Bronchial epithelial cell (primary cell): ENCODE results near the gene ADGRF4. TPM values are rescaled to one million over a fixed set of nuclear protein-coding genes. Genes with fewer than 3 reads are reported as not detected.

ENCODE experiments used
- DNase-seq: peaks from one replicate; pipeline ENCODE4 v3.0.0-alpha.2; 2010; ENCODE audit warnings: low read depth
- FAIRE-seq: peaks from 2 replicates; lab custom pipeline; 2011; peaks lifted over from hg19 to GRCh38; lab: Jason Lieb, UNC
- H3K27me3 ChIP-seq: 2 replicates; pipeline ENCODE4 v1.5.1; 2011; ENCODE audit warnings: low read length; ENCODE audit not compliant: control insufficient read depth, insufficient read depth
- H3K36me3 ChIP-seq: 2 replicates; pipeline ENCODE4 v1.5.1; 2011; ENCODE audit warnings: low read length; ENCODE audit not compliant: control insufficient read depth, insufficient read depth
- H3K4me3 ChIP-seq: 2 replicates; pipeline ENCODE4 v1.5.1; 2011; ENCODE audit warnings: mild to moderate bottlenecking, low read depth, low read length, control low read depth
- total RNA-seq: library from RNA; depleted of rRNA; stranded (reverse); fragments of >200 nt; gene quantifications from 2 replicates; pipeline ENCODE4 v1.2.1, GENCODE V29; 2014
- TF ChIP-seq, protein P1 (sequence below): IDR thresholded peaks from 2 replicates; pipeline ENCODE4 v1.5.1; 2011; ENCODE audit warnings: mild to moderate bottlenecking, moderate library complexity, low read length, control low read depth, inconsistent platforms; ENCODE audit not compliant: insufficient read depth, severe bottlenecking

Gene ADGRF4
- total RNA-seq, 1 donor from 2014 or later: 17.9 TPM

DNA sequence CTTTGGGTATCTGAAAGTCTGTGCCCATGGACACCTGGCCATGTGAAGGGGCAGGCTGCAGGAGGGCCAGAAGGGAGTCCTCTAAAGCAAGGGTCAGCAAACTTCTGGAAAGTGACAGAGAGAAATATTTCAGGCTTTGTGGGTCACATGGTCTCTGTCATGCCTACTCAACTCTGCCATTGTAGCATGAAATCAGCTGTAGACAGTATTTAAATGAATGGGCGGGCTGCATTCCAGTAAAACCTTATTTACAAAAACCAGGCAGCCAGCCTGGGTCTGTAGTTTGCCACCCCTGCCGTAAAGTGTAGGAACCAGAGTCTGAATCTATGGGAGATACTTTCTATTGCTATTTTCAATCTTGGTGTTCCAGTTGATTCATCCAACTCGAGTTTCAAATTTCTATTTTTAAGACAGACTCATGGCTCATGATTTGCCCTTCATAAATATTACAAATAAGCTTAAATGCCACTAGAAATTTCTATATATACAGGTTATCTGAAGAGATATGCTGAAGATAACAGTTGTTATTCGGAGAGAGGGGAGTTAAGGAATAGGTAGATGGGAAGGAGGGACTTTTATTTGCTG is 19.0 kb upstream of the ADGRF4 start:
- DNase-seq (no peak), FAIRE-seq (no peak)
- TF ChIP-seq, protein P1, sequence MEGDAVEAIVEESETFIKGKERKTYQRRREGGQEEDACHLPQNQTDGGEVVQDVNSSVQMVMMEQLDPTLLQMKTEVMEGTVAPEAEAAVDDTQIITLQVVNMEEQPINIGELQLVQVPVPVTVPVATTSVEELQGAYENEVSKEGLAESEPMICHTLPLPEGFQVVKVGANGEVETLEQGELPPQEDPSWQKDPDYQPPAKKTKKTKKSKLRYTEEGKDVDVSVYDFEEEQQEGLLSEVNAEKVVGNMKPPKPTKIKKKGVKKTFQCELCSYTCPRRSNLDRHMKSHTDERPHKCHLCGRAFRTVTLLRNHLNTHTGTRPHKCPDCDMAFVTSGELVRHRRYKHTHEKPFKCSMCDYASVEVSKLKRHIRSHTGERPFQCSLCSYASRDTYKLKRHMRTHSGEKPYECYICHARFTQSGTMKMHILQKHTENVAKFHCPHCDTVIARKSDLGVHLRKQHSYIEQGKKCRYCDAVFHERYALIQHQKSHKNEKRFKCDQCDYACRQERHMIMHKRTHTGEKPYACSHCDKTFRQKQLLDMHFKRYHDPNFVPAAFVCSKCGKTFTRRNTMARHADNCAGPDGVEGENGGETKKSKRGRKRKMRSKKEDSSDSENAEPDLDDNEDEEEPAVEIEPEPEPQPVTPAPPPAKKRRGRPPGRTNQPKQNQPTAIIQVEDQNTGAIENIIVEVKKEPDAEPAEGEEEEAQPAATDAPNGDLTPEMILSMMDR: no peak
- no peaks in the 10 kb centered on the region for H3K36me3 ChIP-seq
- no peaks in the 10 kb centered on the region for H3K27me3 ChIP-seq
- H3K4me3 ChIP-seq: no peak overlapping the region

DNA sequence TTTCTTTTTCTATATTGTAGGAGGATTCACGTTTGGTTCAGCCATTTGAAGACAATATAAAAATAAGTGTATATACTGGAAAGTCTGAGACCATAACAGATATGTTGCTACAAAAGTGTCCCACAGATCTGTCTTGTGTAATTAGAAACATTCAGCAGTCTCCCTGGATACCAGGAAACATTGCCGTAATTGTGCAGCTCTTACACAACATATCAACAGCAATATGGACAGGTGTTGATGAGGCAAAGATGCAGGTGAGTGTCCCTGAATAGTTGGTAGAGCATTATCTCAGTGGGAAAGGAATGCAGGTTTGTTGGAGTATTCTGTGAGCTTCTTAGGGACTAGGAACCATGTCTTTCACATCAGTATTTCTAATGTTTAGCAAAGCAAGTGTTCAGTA is 18.3 kb upstream of the ADGRF4 start:
- no peak overlapping the region for H3K4me3 ChIP-seq
- TF ChIP-seq, protein P1: no peak
- DNase-seq (peak; percentile 83), FAIRE-seq (no peak)
- no peaks in the 10 kb centered on the region for H3K27me3 ChIP-seq
- H3K36me3 ChIP-seq: no peaks in the 10 kb centered on the region

DNA sequence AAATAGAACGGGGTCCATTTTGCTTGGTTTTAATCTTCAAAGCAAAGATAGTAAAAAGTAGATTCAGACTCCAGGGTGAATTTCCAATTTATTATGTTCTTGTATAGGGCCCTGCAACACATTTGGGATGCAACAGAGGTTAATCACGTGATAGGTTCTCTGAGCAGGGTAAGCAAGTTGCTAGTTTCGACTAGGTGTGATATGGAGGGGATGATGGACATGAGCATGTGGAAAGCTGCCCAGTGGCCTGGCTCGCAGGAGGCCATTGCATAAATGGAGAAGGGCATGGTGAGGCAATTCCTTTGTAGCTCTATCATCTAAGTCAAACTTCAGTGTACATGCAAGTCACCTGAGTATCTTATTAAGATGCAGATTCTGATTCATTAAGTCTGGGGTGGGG is 17.7 kb upstream of the ADGRF4 start:
- FAIRE-seq: no peak
- H3K36me3 ChIP-seq: no peaks in the 10 kb centered on the region

DNA sequence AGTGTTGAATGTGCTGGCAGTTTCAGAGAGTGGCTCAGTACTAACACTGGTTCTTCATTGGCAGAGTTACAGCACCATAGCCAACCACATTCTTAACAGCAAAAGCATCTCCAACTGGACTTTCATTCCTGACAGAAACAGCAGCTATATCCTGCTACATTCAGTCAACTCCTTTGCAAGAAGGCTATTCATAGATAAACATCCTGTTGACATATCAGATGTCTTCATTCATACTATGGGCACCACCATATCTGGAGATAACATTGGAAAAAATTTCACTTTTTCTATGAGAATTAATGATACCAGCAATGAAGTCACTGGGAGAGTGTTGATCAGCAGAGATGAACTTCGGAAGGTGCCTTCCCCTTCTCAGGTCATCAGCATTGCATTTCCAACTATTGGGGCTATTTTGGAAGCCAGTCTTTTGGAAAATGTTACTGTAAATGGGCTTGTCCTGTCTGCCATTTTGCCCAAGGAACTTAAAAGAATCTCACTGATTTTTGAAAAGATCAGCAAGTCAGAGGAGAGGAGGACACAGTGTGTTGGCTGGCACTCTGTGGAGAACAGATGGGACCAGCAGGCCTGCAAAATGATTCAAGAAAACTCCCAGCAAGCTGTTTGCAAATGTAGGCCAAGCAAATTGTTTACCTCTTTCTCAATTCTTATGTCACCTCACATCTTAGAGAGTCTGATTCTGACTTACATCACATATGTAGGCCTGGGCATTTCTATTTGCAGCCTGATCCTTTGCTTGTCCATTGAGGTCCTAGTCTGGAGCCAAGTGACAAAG is 17.0 kb upstream of the ADGRF4 start:
- no peaks in the 10 kb centered on the region for H3K27me3 ChIP-seq
- no peak overlapping the region for H3K4me3 ChIP-seq
- DNase-seq (no peak), FAIRE-seq (no peak)
- TF ChIP-seq, protein P1: no peak
- H3K36me3 ChIP-seq: no peaks in the 10 kb centered on the region

More for the DNA sequence above, 17.7 kb upstream of the ADGRF4 start:
- no peak overlapping the region for H3K4me3 ChIP-seq
- DNase-seq: no peak
- TF ChIP-seq, protein P1: no peak
- no peaks in the 10 kb centered on the region for H3K27me3 ChIP-seq

DNA sequence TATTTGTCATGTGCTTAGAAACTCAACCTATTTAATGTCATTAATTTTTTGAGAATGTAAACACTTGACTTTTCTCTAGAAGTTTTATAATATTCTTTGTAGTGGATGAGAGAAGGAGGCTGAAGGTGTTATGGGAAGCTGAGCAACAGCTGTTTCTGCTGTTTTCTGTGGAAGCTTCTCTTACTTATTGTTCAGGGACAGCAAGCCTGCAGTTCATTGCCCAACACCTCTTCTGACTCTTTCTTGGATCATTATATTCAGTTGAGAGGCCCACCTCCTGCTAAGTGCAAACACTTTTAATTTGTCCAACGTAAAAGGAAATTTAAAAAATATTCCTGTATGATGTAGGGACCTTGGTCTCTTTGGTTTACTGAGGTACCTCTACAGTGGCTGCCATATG is 12.0 kb upstream of the ADGRF4 start:
- TF ChIP-seq, protein P1: no peak
- Histone ChIP-seq H3K4me3 (no peak overlapping the region), H3K27me3 (no peaks in the 10 kb centered on the region), H3K36me3 (no peaks in the 10 kb centered on the region)
- FAIRE-seq (no peak), DNase-seq (no peak)
